Lower leg skin (tissue), 3 donors: Measurements from ENCODE around the gene MGMT.

ENCODE experiments used
- CTCF ChIP-seq, 3 donors: fragments of 450-650 bp; IDR thresholded peaks; one replicate each; pipeline ENCODE4 v1.5.1; 2016; ENCODE audit warnings: antibody characterized with exemption in 3 of 3, mild to moderate bottlenecking in 3 of 3, moderate library complexity in 2 of 3
- POLR2A ChIP-seq, 2 donors: fragments of 450-650 bp; IDR thresholded peaks; one replicate each; pipeline ENCODE4 v1.6.1; 2016 to 2017; ENCODE audit warnings: antibody characterized with exemption in 2 of 2, mild to moderate bottlenecking in 1 of 2, moderate library complexity in 1 of 2

- TF ChIP-seq CTCF (IDR thresholded peaks at IDR 0.05) (no peak), POLR2A (IDR thresholded peaks at IDR 0.05) (no peak)
Observed at GRCh38 chr10:129631006-129631405, 164.0 kb downstream of the MGMT start.
